HG03103 (cell line): ENCODE data around the gene SCYL1.

ENCODE experiments used
- ATAC-seq: cut with Tn5 transposase; IDR thresholded peaks from one replicate; pipeline ENCODE4 v1.9.1; 2021; ENCODE audit warnings: low read depth; ENCODE audit not compliant: unreplicated experiment

SCYL1 gene

DNA sequence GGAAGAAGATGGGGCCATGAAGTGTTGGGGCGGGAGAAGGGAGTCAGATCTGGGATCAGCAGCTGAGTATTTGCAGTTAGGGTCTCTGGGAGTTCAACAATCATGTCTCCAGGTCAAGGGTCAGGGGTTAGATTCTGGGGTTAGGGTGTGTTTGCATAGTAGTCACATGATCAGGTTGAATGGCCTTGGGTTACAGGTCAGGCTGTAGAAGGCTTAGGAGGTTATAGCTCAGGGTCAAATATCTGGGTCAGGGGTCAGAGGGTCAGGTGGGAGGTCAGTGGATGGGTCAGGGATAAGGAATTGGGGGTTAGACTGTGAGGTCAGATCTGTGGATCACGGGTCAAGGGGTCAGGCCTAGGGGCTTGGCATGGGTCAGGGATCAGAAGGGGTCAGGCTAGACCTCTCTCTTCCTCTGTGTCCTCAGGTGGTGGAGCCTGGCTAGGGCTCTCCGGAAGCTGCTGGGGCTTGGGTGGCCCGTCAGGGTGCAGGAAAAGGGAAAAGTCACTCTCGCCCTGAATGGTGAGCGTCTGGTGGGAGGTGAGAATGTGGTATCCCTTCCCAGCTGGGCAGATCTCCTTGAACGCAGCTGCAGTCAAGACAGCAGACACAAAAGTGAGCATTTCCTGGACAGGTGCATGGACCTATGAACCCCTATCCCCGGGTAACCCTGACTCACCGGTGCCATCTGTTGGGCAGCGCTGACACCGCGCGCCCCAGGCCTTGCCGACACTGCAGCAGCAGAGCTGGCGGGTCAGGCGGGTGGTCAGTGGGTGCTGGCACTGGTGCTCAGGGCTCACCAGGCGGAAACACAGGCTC lies 26.9 kb downstream of the SCYL1 start:
- ATAC-seq, result no peak

DNA sequence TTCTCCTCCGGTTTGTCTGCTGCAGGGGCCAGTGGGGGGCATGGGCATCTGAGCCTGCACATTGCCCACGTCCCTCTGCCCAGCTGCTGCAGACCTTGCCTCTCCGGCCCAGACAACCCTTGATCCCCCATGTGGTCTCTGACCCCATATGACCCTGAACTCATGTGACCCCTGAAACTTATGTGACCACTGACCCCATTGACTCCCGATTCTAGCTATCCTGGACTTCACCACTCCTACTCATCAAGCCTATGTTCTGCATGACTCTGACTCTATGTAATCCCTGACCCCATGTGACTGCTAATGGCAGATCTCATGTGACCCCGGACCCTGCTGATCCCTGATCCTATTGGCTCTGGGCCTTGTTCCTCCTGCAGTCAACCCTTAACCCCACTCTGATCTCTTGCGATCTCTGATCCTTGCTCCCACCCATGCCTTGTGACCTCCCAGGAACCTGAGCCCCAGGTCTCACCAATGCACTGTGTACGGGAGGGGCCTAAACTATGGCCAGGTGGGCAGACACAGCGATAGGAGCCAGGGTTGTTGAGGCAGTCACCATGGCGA lies 27.6 kb downstream of the SCYL1 start:
- no peak for ATAC-seq

DNA sequence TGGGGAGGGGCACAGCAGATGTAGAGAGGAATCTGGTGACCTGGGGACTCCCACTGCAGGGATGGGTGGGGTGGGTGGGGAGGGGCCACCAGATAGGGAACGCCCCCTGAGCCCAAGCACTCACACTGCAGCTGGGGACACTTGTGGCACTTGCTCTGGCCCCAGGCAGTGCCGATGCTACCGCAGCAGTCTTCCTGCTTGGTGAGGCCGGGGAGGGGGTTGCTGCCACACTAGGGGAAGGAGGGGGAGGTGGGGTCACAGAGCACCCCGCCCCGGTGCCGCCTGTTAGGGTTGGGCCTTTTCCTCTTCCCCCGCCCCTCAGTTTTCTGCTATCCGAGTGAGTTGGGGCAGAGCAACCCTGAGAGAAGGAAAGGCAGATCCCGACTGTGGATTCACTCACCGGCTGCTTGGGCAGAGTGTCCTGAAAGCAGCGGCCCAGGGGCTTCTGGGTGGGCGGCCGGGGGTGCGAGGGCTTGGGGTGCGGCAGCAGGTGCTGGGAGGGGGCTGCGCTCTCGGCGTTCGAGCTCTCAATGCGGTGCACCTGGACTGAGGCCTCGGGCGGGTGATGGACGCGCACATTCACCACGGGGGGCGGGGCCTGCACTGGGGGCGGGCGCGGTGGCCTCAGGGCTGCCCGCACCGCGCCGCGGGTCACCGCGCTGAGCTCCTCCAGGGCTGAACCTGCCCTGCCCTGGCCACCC lies 28.6 kb downstream of the SCYL1 start:
- ATAC-seq, result no peak

DNA sequence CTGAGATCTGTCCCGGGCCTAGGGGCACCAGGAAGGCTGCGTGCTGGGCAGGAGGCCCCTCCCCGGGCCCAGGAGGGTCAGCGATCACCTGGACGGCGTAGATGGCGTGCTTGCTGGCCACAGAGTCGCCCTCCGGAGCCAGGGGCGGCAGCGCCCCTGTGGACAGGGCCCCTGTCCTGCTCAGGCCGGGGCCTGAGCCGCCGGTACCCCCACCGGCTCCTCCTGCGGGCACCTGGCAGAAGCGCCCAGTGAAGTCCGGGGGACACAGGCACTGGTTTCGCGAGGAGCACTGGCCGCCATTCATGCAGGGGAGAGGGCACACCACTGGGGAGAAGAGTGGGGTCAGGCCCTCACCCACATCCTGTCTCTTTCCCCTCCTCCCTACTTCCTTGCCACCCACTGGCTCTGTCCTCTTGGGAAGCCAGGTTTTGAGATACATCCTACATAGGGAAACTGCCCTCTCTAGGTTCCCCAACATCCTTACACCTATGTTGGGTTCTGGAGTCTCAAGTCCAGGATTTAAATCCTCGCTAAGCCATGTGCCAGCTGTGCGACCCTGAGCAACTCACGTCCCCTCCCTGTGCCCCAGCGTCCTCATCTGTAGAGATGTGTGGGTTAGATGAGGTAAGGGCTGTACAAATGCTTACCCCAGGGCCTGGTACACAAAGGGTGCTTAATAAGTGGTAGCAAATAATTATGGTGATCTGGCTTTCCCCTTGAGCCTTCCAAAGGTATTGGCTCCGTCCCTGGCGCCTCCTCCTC lies 29.4 kb downstream of the SCYL1 start:
- no peak for ATAC-seq

DNA sequence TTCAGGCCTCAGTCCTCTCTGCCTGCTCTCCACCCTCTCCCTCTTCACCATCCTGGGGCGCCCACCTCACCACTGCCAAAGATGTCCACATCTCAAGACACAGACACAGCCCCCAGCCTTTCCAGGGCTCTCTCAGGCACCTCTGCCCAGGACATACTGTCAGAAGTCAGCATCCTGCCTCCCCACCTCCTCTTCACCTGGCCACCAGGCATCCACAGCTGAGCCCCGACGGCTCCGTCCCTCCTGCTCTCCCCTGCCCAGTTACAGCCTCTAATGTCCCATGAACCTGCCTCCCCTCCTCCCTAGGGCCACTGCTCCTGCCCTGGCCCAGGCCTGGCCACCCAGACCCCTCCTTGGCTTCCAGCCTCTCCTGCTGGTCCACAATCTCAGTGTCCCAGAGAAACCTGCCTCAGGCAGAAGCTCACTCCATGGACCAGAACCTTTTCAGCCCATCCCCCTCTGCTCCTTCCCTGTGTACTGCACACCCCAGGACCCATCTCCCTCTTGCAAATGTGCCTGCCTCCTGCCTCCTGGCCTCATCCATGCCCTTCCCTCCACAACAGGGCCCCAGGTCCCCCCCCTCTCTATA lies 30.1 kb downstream of the SCYL1 start:
- ATAC-seq, result no peak

DNA sequence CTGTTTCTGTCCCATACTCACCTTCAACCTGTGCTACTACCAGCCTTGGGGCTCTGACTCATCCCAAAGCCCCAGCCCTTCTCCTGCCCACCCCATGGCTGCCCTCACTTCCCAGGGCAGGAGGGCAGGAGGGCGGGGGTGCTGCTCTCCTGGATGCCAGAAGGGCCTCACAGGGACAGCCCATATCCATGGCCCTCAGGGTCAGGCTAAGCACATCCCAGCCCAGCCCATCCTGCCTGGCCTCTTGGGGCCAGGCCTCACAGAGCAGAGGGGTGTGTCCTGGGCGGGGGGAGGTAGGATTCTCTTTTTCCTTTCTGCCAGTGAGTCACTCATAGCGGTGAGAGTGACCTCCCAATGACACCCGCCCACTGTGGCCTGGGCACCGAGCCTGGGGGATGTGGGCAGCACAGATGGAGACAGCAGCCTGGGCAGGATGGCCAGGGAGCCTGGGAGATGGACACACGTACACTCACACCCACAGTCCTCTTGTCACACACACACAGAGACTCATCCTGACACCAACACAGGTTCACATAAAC lies 30.9 kb downstream of the SCYL1 start:
- no peak for ATAC-seq

DNA sequence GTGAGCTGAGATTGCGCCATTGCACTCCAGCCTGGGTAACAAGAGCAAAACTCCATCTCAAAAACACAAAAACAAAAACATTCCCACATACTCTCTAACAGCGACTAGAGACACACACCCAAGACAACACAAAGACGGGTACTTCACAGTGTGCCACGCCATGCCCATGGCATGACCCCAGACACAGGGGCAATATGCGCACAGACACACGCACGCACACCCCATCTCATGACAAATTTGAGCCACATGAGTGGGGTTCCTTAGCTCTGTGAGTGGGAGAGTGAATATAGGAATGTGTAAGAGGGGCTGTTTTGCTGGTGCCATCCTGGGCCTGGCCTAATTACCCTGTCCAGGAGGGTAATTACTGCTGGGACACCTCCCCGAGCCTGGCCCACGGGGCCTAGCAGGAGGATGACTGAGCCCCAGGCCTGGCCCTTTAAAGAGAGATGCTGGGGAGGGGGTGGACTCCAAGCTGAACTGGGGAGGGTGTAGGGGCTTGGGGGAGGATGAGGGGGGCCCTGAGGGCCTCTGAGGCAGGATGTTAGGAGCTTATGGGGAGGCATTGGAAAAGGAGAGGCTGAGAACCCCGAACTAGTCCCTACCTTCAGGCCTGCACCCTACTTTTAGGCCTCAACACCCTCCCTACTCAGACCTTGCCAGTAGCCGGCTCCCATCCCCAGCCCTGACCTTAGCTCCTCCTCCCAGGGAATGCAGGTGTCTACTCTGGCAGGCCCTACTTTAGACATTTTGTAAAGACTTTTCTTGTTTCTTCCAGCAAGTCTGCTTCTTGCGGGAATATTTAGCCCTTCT lies 31.8 kb downstream of the SCYL1 start:
- no peak for ATAC-seq

DNA sequence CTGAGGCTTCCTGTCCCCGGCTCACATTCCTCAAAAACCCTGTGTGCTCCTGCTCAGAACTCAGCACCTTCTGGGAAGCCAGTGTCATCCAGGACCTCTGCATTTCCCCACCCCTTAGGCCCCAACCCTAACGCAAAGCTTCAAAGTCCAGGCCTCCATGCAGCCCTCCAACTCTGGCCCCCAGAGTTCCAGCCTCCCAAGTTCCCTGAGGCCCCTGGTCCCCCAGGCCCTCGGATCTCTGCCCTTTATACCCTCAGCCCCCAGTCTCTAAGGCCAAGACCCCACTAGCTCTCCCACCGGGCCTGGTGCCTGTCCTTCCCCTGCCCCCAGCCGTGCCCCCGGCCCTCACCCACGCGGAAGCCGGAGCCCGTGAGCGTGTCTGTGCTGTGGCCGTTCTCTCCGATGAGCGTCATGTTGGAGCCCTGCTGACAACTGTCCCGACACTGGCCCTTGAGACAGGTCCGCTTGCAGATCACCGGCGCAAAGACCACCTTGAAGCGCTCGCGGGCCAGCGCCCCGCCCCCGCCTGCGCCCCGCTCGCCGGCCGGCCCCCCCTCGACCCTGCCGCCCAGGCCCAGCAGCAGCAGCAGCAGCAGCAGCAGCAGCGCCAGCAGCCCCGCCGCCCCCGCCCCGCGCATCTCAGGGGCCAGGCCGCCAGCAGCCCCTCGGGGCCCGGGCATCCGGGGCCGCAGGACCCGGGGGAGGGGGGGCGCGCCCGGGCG lies 32.6 kb downstream of the SCYL1 start:
- no peak for ATAC-seq

GRCh38 chr11:65558002-65558929 lies 33.4 kb downstream of the SCYL1 start, which contains the start of gene LTBP3:
Gene LTBP3, minus strand, starts transcription at chr11:65558359. Its CDS starts 400 bp downstream, at chr11:65557959.
- ATAC-seq, result no peak

GRCh38 chr11:65558930-65559509 lies 34.1 kb downstream of the SCYL1 start:
- no peak for ATAC-seq

- no peak for ATAC-seq
Observed at GRCh38 chr11:65559535-65559934, 34.7 kb downstream of the SCYL1 start.

DNA sequence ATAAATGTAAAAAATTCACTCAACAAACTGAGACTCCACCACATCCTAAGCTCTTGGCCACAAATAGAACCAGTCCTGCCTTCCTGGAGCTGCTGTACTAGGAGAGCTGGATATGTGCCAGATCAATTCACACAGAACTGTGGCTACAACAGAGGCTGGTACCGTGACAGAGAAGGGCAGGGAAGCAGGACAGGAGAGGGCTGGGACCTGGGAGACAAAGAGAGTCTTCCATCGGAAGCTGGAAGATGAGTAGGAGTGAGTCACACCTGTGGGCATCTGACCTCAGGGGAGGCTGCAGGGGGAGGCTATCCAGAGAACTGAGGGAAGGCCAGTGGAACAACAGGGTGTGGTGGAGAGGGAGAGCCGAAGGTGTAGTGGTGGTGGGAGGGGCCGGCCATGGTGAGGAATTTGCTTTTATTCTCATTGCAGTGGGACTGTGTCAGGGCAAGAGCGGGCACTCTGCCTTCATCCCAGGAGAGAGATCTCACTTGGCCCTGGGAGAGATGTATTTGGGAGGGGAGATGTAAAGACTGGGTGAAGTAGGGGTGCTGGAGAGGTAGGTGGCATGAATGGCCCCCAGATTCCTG lies 35.2 kb downstream of the SCYL1 start:
- no peak for ATAC-seq

DNA sequence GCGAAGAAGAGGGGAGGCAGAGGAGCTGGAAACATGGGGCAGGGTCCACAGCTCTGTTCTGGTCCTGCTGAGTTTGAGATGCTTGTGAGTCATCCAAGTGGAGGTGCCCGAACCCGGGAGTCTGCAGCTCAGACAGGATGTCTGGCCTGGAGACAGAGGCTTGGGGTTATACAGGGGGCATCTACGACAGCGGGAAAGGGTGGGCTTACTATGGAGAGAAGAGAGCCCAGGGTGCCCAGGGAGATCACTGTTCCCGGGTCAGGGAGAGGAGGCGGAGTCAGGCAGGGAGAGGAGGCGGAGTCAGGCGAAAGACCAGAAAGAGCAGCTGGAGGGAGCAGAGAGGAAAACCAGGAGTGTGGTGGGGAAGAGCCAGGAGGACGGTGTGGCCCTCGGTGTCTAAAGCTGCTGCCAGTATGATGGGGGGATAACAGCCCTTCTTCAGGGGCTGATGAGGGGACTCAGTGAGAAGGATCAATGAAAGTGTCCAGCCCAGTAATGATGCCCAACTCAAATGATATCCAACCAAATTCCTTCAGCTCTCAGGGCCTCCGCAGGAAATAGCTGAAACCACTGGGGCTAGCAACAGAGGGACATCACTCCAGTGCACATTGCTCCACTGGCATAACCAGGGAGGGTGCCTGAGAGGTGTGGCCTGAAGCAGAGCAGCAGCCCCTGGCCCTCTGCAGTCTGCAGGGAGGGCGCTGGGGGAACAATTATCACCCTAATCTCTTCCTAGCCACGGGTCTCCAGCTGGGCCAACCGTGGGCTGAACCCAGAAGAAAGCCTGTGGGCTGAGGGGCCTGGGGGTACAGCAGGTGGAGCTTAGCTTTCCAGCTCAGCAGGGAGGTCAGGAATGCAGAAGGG lies 35.9 kb downstream of the SCYL1 start:
- no peak for ATAC-seq

DNA sequence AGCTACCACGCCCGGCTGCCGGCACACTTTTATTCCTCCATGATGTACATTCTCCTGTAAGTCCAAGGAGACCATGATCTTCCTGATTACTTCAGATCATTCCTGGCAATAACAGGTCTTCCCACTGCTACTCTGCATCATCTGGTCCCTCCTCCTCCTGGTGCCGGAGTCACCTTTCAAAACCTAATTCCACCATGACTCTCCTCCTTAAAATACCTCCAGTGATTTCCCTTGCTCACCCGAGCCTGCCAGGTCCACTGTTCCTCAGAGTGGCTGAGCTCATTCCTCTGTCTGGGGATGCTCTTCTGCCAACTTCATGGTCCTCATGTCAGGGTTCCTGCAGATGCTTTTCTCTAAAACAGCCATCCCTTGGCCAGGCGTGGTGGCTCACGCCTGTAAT lies 37.1 kb downstream of the SCYL1 start:
- no peak for ATAC-seq

DNA sequence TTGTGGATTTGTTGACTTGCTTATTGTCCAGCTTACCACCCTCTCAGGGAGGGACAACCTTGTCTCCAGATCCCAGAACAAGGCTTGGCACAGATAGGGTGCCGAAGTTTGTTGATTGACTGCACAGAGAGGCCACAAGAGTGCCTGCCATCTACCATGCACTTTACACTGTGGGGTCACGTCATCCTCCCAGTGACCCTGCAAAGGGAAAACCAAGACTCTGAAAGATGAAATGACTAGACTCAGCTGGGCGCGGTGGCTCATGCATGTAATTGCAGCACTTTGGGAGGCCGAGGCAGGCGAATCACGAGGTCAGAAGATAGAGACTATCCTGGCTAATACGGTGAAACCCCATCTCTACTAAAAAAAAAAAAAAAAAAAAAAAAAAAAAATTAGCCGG lies 37.9 kb downstream of the SCYL1 start:
- ATAC-seq, result no peak

GRCh38 chr11:65563601-65564000 lies 38.7 kb downstream of the SCYL1 start:
- ATAC-seq, result no peak
